Fibroblast of lung (primary cell): ENCODE measurements around the gene ZDHHC20. TPM values are rescaled to one million over a fixed set of nuclear protein-coding genes. Genes with fewer than 3 reads are reported as not detected.

ENCODE experiments used
- DNase-seq, 2 donors: peaks; one replicate each; pipeline versions ENCODE4 v3.0.0 to v3.0.0-alpha.2; 2010; ENCODE audit warnings: low read depth in 2 of 2
- H2AFZ ChIP-seq: 2 replicates; pipeline ENCODE4 v1.5.1; 2012; ENCODE audit warnings: low read length, control low read depth, inconsistent platforms
- H3K27ac ChIP-seq: 2 replicates; pipeline ENCODE4 v1.5.1; 2011; ENCODE audit warnings: low read length, control low read depth; ENCODE audit not compliant: insufficient read depth
- H3K27me3 ChIP-seq: 2 replicates; pipeline ENCODE4 v1.5.1; 2011; ENCODE audit warnings: mild to moderate bottlenecking, low read length; ENCODE audit not compliant: control insufficient read depth, insufficient read depth
- H3K36me3 ChIP-seq: 2 replicates; pipeline ENCODE4 v1.5.1; 2011; ENCODE audit warnings: low read length; ENCODE audit not compliant: control insufficient read depth, insufficient read depth
- H3K4me1 ChIP-seq: 2 replicates; pipeline ENCODE4 v1.5.1; 2011; ENCODE audit warnings: low read length; ENCODE audit not compliant: control insufficient read depth, insufficient read depth; ENCODE audit errors: extremely low read depth
- H3K4me2 ChIP-seq: 2 replicates; pipeline ENCODE4 v1.5.1; 2011; ENCODE audit warnings: low read length, control low read depth; ENCODE audit not compliant: insufficient read depth; ENCODE audit errors: extremely low read depth
- H3K4me3 ChIP-seq, 4 experiments: fragments of 200-600 bp in 1 of 4; sonication (generic) in 1 of 4; replicated peaks in 1 of 4; 2 replicates each; pipeline ENCODE4 v1.5.1; 2011 to 2016; ENCODE audit warnings: low read length in 4 of 4, low read depth in 3 of 4, mild to moderate bottlenecking in 3 of 4, control low read depth in 2 of 4, inconsistent platforms in 1 of 4, mixed read lengths in 1 of 4; ENCODE audit not compliant: insufficient read depth in 1 of 4; ENCODE audit errors: control extremely low read depth in 1 of 4
- H3K79me2 ChIP-seq: 2 replicates; pipeline ENCODE4 v1.5.1; 2012; ENCODE audit warnings: mild to moderate bottlenecking, low read length, inconsistent platforms; ENCODE audit not compliant: control insufficient read depth, insufficient read depth
- H3K9ac ChIP-seq: 2 replicates; pipeline ENCODE4 v1.5.1; 2011; ENCODE audit warnings: mild to moderate bottlenecking, low read length, control low read depth; ENCODE audit not compliant: insufficient read depth
- H3K9me3 ChIP-seq: 2 replicates; pipeline ENCODE4 v1.5.1; 2012; ENCODE audit warnings: low read depth, low read length; ENCODE audit not compliant: control insufficient read depth, insufficient read depth
- H4K20me1 ChIP-seq: 2 replicates; pipeline ENCODE4 v1.5.1; 2011; ENCODE audit warnings: low read length; ENCODE audit not compliant: control insufficient read depth, insufficient read depth; ENCODE audit errors: extremely low read depth
- EZH2 ChIP-seq: IDR thresholded peaks from 2 replicates; pipeline ENCODE4 v1.5.1; 2012; ENCODE audit warnings: low read length, control low read depth, mild to moderate bottlenecking; ENCODE audit errors: missing control alignments
- polyA plus RNA-seq, 2 donors: library from polyadenylated mRNA; depleted of rRNA in 1 of 2; stranded (reverse) in 1 of 2; unstranded in 1 of 2; fragments of >200 nt; gene quantifications; 2 replicates each; pipeline ENCODE4 v1.2.1, GENCODE V29; 2011 to 2012; ENCODE audit warnings: missing spikeins in 1 of 2
- total RNA-seq: library from RNA; depleted of rRNA; stranded (reverse); fragments of >200 nt; gene quantifications from 2 replicates; pipeline ENCODE4 v1.2.1, GENCODE V29; 2014
- TF ChIP-seq, protein P1 (sequence below), 2 donors: IDR thresholded peaks in 1 of 2; conservative IDR thresholded peaks in 1 of 2; 1 replicate in 1 of 2; 2 replicates in 1 of 2; pipeline ENCODE4 v1.5.1; 2011 to 2012; ENCODE audit warnings: low read length in 2 of 2, control low read depth in 1 of 2, inconsistent platforms in 1 of 2, low read depth in 1 of 2, mild to moderate bottlenecking in 1 of 2

Gene ZDHHC20
- total and polyA plus RNA-seq, 2 donors (not counting 1 experiment from before 2014, with no cell fraction given) = 69.3 to 81.6 TPM

DNA sequence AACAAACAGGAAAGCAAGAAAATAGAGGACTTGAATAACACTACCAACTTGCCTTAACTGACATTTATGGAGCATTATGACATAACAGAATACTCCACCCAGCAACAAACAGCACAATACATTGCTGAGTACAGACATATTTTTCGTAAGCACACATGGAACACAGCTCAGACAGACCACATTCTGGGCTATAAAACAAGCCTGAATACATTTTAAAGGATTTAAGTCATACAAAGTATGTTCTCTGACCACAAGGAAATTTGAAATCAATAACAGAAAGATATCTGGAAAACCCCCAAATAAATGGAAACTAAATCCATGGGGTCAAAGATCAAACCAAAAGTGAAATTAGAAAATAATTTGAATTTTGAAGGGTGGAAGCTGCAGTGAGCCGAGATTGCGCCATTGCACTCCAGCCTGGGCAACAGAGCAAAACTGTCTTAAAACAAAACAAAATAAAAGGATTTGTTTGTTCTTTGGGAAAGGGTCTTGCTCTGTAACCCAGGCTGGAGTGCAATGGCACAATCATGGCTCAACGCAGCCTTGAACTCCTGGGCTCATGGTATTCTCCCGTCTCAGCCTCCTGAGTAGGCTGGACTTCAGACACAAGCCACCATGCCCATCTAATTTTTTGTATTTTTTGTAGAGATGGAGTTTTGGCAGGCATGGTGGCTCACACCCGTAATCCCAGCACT, 5.6 kb downstream of the ZDHHC20 start:
- peak in 1 of 2 donors; percentile 77 for DNase-seq
- TF ChIP-seq, protein P1, sequence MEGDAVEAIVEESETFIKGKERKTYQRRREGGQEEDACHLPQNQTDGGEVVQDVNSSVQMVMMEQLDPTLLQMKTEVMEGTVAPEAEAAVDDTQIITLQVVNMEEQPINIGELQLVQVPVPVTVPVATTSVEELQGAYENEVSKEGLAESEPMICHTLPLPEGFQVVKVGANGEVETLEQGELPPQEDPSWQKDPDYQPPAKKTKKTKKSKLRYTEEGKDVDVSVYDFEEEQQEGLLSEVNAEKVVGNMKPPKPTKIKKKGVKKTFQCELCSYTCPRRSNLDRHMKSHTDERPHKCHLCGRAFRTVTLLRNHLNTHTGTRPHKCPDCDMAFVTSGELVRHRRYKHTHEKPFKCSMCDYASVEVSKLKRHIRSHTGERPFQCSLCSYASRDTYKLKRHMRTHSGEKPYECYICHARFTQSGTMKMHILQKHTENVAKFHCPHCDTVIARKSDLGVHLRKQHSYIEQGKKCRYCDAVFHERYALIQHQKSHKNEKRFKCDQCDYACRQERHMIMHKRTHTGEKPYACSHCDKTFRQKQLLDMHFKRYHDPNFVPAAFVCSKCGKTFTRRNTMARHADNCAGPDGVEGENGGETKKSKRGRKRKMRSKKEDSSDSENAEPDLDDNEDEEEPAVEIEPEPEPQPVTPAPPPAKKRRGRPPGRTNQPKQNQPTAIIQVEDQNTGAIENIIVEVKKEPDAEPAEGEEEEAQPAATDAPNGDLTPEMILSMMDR (conservative IDR thresholded peaks at IDR 0.05 in 1 of 2, IDR thresholded peaks at IDR 0.05 in 1 of 2; ENCODE audit: low read depth in 1 of 2, low read length in 2 of 2) = no peak
- no peak for TF ChIP-seq EZH2

DNA sequence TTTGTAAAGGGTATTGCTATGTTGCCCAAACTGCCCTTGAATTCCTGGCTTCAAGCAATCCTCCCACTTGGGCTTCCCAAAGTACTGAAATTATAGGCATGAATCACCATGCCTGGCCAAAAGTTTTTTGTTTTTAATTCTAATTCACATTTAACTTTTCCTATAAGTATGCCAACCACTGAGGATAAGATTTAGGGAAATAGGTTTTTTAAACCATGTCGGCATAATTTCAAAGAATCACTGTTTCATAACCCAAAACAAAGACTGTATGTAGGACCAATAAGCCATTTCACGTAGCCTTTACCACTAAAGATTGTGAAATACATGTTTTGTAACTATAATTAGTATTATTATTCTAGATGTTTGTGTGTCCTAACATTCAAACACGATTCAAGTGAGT, 8.2 kb downstream of the ZDHHC20 start:
- no peaks in the 10 kb centered on the region for H3K4me1 ChIP-seq
- no peak for DNase-seq
- no peak for TF ChIP-seq EZH2
- TF ChIP-seq, protein P1 (conservative IDR thresholded peaks at IDR 0.05 in 1 of 2, IDR thresholded peaks at IDR 0.05 in 1 of 2; ENCODE audit: low read depth in 1 of 2, low read length in 2 of 2) = no peak
- H4K20me1 ChIP-seq = no peaks in the 10 kb centered on the region
- H3K36me3 ChIP-seq = no peaks in the 10 kb centered on the region
- H3K9me3 ChIP-seq = no peaks in the 10 kb centered on the region
- H3K4me2 ChIP-seq = no peak overlapping the region
- H3K27ac ChIP-seq = no peak overlapping the region
- H3K9ac ChIP-seq = no peak overlapping the region
- peaks cover 11% of the 10 kb centered on the region for H3K79me2 ChIP-seq
- no peaks in the 10 kb centered on the region for H3K27me3 ChIP-seq
- H2AFZ ChIP-seq = no peak overlapping the region
- H3K4me3 ChIP-seq = no peak overlapping the region

More for the DNA sequence above, 5.6 kb downstream of the ZDHHC20 start:
- Histone ChIP-seq H3K27me3 (no peaks in the 10 kb centered on the region), H3K4me3 (no peak overlapping the region), H4K20me1 (no peaks in the 10 kb centered on the region), H3K79me2 (peaks cover 32% of the 10 kb centered on the region), H3K4me1 (no peaks in the 10 kb centered on the region), H3K9me3 (no peaks in the 10 kb centered on the region), H3K36me3 (no peaks in the 10 kb centered on the region), H3K9ac (no peak overlapping the region), H2AFZ (no peak overlapping the region), H3K4me2 (no peak overlapping the region), H3K27ac (no peak overlapping the region)

DNA sequence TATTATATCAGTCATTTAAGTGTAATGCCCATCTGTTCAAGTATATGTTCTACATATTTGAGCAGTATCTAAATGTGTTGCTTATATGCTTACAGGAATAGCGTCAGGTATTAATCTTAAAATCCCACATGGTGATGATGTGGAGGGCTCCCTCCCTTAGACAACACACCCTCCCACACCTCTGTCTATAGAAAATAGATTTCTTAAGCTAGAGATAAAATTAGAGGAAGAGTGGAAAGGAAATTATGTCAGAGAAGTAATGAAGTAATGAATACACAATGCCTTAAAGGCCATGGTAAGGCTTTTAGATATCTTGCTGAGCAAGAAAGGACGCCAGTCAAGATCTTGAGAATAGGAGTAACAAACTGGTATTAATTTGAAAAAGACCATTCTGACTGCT, 12.4 kb downstream of the ZDHHC20 start:
- no peaks in the 10 kb centered on the region for H4K20me1 ChIP-seq
- peaks cover 1% of the 10 kb centered on the region for H3K79me2 ChIP-seq
- H3K9me3 ChIP-seq = no peaks in the 10 kb centered on the region

More for the DNA sequence above, 12.4 kb downstream of the ZDHHC20 start:
- no peak overlapping the region for H3K9ac ChIP-seq
- H3K4me1 ChIP-seq = no peaks in the 10 kb centered on the region
- H3K36me3 ChIP-seq = no peaks in the 10 kb centered on the region
- no peak overlapping the region for H3K4me2 ChIP-seq
- no peak overlapping the region for H2AFZ ChIP-seq
- no peak for TF ChIP-seq EZH2
- TF ChIP-seq, protein P1 (conservative IDR thresholded peaks at IDR 0.05 in 1 of 2, IDR thresholded peaks at IDR 0.05 in 1 of 2; ENCODE audit: low read depth in 1 of 2, low read length in 2 of 2) = no peak
- H3K27ac ChIP-seq = no peak overlapping the region
- H3K4me3 ChIP-seq = no peak overlapping the region
- DNase-seq = no peak
- no peaks in the 10 kb centered on the region for H3K27me3 ChIP-seq
